ENCODE data around the gene PAFAH1B1.

Gene PAFAH1B1

DNA sequence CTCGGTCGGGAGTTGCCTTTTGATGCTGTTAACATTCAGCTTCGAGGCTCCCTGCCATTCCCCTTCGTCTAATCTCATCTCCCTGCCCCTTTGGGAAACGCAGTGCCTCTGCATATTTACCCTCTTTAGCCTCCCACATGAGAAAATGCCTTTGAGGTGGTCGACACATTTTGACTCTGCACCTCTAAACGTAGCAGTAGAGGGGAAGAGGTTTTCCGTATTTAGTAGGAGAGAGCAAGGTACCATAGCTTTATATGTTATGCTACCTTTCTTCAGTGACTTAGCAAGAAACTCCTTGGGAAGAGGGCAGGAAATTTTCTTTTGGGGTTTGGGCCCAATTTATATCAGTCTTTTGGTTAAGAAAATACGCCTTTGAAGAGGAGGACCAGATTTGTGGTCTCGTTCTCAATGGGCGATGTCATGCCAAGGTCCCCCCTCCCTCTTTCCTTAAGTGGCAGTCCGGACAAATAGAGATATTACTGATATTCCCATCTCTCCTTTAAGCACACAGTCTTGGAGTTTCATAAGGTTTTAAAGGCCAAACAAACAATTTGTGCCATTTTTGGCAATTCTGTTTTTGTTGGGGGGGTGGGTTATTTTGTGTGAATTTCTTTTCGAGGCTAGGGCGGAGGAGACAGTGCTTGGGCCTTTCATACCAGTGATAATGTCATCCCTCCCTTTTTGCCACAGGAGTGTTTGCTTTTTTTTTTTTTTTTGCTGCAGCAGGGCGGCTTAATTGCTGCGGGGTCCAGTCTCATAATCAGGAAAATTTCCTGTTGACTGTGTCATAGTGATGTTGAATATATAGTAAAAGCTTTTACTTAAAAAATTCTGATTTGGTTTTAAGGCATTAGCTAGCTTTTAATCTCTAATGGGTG is 1.5 kb downstream of the PAFAH1B1 start (continued):
- TF ChIP-seq, protein P1, sequence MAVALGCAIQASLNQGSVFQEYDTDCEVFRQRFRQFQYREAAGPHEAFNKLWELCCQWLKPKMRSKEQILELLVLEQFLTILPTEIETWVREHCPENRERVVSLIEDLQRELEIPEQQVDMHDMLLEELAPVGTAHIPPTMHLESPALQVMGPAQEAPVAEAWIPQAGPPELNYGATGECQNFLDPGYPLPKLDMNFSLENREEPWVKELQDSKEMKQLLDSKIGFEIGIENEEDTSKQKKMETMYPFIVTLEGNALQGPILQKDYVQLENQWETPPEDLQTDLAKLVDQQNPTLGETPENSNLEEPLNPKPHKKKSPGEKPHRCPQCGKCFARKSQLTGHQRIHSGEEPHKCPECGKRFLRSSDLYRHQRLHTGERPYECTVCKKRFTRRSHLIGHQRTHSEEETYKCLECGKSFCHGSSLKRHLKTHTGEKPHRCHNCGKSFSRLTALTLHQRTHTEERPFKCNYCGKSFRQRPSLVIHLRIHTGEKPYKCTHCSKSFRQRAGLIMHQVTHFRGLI (tag by site-specific recombination; IDR thresholded peaks at IDR 0.05): no peak
- TF ChIP-seq ZNF48 (tag by site-specific recombination; IDR thresholded peaks at IDR 0.05) (no peak), ZNF26 (tag by site-specific recombination; IDR thresholded peaks at IDR 0.05) (no peak), GLI4 (tag by site-specific recombination; IDR thresholded peaks at IDR 0.05) (no peak), ZBTB17 (tag by site-specific recombination; IDR thresholded peaks at IDR 0.05) (0 out of 2 replicates have a peak, but pooled peaks have one; percentile 8), ZNF335 (tag by site-specific recombination; conservative IDR thresholded peaks at IDR 0.05) (peak; percentile 58), ZNF530 (tag by site-specific recombination; IDR thresholded peaks at IDR 0.05; ENCODE audit: low read depth) (no peak), ZNF704 (tag by site-specific recombination; IDR thresholded peaks at IDR 0.05) (no peak), ZNF585B (tag by site-specific recombination; IDR thresholded peaks at IDR 0.05) (no peak), ZNF76 (tag by site-specific recombination; IDR thresholded peaks at IDR 0.05; ENCODE audit: borderline replicate concordance, low read depth) (no peak), PRDM4 (tag by site-specific recombination; IDR thresholded peaks at IDR 0.05) (no peak), IKZF3 (tag by site-specific recombination; IDR thresholded peaks at IDR 0.05) (no peak), ZNF629 (tag by site-specific recombination; IDR thresholded peaks at IDR 0.05) (no peak; the same call in 1 of the 2 replicates), TRIM28 (IDR thresholded peaks at IDR 0.05; ENCODE audit: borderline replicate concordance, low read length) (no peak), ZNF138 (tag by site-specific recombination; IDR thresholded peaks at IDR 0.05; ENCODE audit: borderline replicate concordance) (no peak), WT1 (tag by site-specific recombination; IDR thresholded peaks at IDR 0.05) (peak; percentile 68), ZNF624 (tag by site-specific recombination; IDR thresholded peaks at IDR 0.05) (no peak), ZNF10 (tag by site-specific recombination; IDR thresholded peaks at IDR 0.05) (0 out of 2 replicates have a peak, but pooled peaks have one; percentile 56), PRDM1 (tag by site-specific recombination; IDR thresholded peaks at IDR 0.05) (peak; percentile 49; the same call in 1 of the 2 replicates), ZNF600 (tag by site-specific recombination; IDR thresholded peaks at IDR 0.05) (peak; percentile 65; the same call in 1 of the 2 replicates), ZSCAN16 (tag by site-specific recombination; IDR thresholded peaks at IDR 0.05) (no peak)
- TF ChIP-seq, protein P2, sequence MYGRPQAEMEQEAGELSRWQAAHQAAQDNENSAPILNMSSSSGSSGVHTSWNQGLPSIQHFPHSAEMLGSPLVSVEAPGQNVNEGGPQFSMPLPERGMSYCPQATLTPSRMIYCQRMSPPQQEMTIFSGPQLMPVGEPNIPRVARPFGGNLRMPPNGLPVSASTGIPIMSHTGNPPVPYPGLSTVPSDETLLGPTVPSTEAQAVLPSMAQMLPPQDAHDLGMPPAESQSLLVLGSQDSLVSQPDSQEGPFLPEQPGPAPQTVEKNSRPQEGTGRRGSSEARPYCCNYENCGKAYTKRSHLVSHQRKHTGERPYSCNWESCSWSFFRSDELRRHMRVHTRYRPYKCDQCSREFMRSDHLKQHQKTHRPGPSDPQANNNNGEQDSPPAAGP (tag by site-specific recombination; IDR thresholded peaks at IDR 0.05): peak; percentile 21; the same call in 1 of the 2 replicates
- TF ChIP-seq, protein P3, sequence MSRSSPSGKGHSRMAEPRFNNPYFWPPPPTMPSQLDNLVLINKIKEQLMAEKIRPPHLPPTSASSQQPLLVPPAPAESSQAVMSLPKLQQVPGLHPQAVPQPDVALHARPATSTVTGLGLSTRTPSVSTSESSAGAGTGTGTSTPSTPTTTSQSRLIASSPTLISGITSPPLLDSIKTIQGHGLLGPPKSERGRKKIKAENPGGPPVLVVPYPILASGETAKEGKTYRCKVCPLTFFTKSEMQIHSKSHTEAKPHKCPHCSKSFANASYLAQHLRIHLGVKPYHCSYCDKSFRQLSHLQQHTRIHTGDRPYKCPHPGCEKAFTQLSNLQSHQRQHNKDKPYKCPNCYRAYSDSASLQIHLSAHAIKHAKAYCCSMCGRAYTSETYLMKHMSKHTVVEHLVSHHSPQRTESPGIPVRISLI (tag by site-specific recombination; IDR thresholded peaks at IDR 0.05): 0 out of 2 replicates have a peak, but pooled peaks have one; percentile 37

Measured in HEK293 (cell line).